Measurements from ENCODE around the gene SPON1.

GRCh38 chr11:13926981-13927380, 35.5 kb upstream of the SPON1 start:
- TF ChIP-seq CTCF (IDR thresholded peaks at IDR 0.05; ENCODE audit: low read length) (no peak), EZH2 (IDR thresholded peaks at IDR 0.05; ENCODE audit: borderline replicate concordance, low read length) (no peak)

Measured in OCI-LY1 (cell line).